Measurements from ENCODE around the gene ICAM2. TPM values are rescaled to one million over a fixed set of nuclear protein-coding genes. Genes with fewer than 3 reads are reported as not detected.

The ICAM2 gene
- total and polyA plus RNA-seq, 12 donors: 25.2 to 117 (median 35.1) TPM

- DNase-seq (no peak), ATAC-seq (no peak)
- intact Hi-C loops (cut with DNase I): no loop called here
- peak overlapping the region; percentile 41 to 71 (median 63) for H3K4me3 ChIP-seq
- H3K9me3 ChIP-seq: no peaks in the 10 kb centered on the region
- H3K36me3 ChIP-seq: peaks cover 0 to 19% (median 0%) of the 10 kb centered on the region in 9 donors
- peaks cover 4 to 61% (median 47%) of the 10 kb centered on the region in 9 donors for H3K4me1 ChIP-seq
- H3K27me3 ChIP-seq: peaks cover 5 to 36% (median 23%) of the 10 kb centered on the region in 7 donors
- TF ChIP-seq CTCF (IDR thresholded peaks at IDR 0.05): no peak
- WGBS, 2 donors: 25 to 31% methylated on average over 29 to 33 of the region's 33 CpGs
- H3K27ac ChIP-seq: peak overlapping the region in 7 of 10 donors; percentile 40 to 81 (median 77)
These were observed 21.4 kb downstream of the ICAM2 start for GRCh38 chr17:63998721-63999679.

GRCh38 chr17:63998050-63998720 is 22.2 kb downstream of the ICAM2 start, which contains the start of gene PRR29:
PRR29 (plus strand) TSS chr17:63998351; CDS start chr17:63998365, 14 bp downstream.
- peak; percentile 53 to 67 (median 58) for ATAC-seq
- TF ChIP-seq CTCF (IDR thresholded peaks at IDR 0.05): no peak
- Histone ChIP-seq H3K27ac (peak within 1 kb of the TSS; percentile 36 to 81 (median 70)), H3K9me3 (no peaks in the 10 kb centered on the region), H3K4me3 (peak within 1 kb of the TSS; percentile 41 to 71 (median 63)), H3K4me1 (peaks cover 4 to 60% (median 45%) of the 10 kb centered on the region in 9 donors), H3K36me3 (peaks cover 0 to 11% (median 0%) of the 10 kb centered on the region in 9 donors), H3K27me3 (peaks cover 5 to 36% (median 23%) of the 10 kb centered on the region in 7 donors)
- intact Hi-C loops (cut with DNase I): no loop called here
- WGBS, 2 donors: 1% methylated on average over 43 of the region's 43 CpGs
- DNase-seq: peak; percentile 72 to 77

GRCh38 chr17:63997341-63998048 is 22.9 kb downstream of the ICAM2 start:
- Histone ChIP-seq H3K9me3 (no peaks in the 10 kb centered on the region), H3K27me3 (peaks cover 5 to 37% (median 23%) of the 10 kb centered on the region in 7 donors), H3K4me3 (peak overlapping the region; percentile 41 to 71 (median 63)), H3K36me3 (peaks cover 0 to 4% (median 0%) of the 10 kb centered on the region in 9 donors), H3K27ac (peak overlapping the region in 9 of 10 donors; percentile 36 to 81 (median 70)), H3K4me1 (peaks cover 4 to 58% (median 41%) of the 10 kb centered on the region in 9 donors)
- peak in 1 of 2 donors; percentile 53 for DNase-seq
- intact Hi-C loops (cut with DNase I): no loop called here
- no peak for TF ChIP-seq CTCF (IDR thresholded peaks at IDR 0.05)
- ATAC-seq: peak in 6 of 8 donors; percentile 23 to 54 (median 34)
- 12 to 18% methylated on average over 19 of the region's 19 CpGs for WGBS, 2 donors
